WTC11 (cell line): Measurements from ENCODE around the gene ALAD. TPM values are rescaled to one million over a fixed set of nuclear protein-coding genes. Genes with fewer than 3 reads are reported as not detected.
A peak's percentile ranks its signal among the peaks of the same experiment; 100 is the strongest.

Experiments used
- ATAC-seq: fragments of 200-7000 bp; cut with Tn5 transposase; 2 replicates; pipeline ENCODE4 v1.10.0; 2021; ENCODE audit warnings: mild to moderate bottlenecking, moderate library complexity
- Bru-seq: library from RNA; stranded (reverse); fragments of 400-500 nt; gene quantifications from one replicate; lab custom pipeline; 2021; lab: Mats Ljungman, UMichigan
- CTCF ChIA-PET: fragments of 300-600 bp; sonication (Branson Sonifier 250); formaldehyde crosslinking; loops from one replicate; lab custom pipeline; 2021; ENCODE audit warnings: antibody characterized with exemption; lab: Charles Lee
- POLR2A ChIA-PET: fragments of 350-600 bp; sonication (Branson Sonifier 250); formaldehyde crosslinking; loops from one replicate; lab custom pipeline; 2021; ENCODE audit warnings: antibody characterized with exemption; lab: Charles Lee
- DNase-seq: peaks from one replicate; pipeline ENCODE4 v3.0.0; 2021; ENCODE audit warnings: low spot score
- H3K27ac Mint-ChIP-seq: 2 replicates; pipeline ENCODE4 v1.8.0; 2021; ENCODE audit warnings: mixed read lengths
- H3K27me3 Mint-ChIP-seq: 2 replicates; pipeline ENCODE4 v1.8.0; 2021; ENCODE audit warnings: low read depth, mild to moderate bottlenecking, moderate library complexity, mixed read lengths
- H3K36me3 Mint-ChIP-seq: 2 replicates; pipeline ENCODE4 v1.8.0; 2021; ENCODE audit warnings: mixed read lengths
- H3K4me1 Mint-ChIP-seq: 2 replicates; pipeline ENCODE4 v1.8.0; 2022; ENCODE audit warnings: mixed read lengths
- H3K4me3 Mint-ChIP-seq: 2 replicates; pipeline ENCODE4 v1.8.0; 2021; ENCODE audit warnings: mild to moderate bottlenecking, moderate library complexity, mixed read lengths
- H3K9me3 Mint-ChIP-seq: 2 replicates; pipeline ENCODE4 v1.8.0; 2021; ENCODE audit warnings: mixed read lengths
- ATF2 ChIP-seq: sonication (generic); formaldehyde crosslinking; IDR thresholded peaks from 2 replicates; pipeline ENCODE4 v1.8.1; 2022; ENCODE audit warnings: low read depth, missing genetic modification reagents, borderline replicate concordance
- ATF3 ChIP-seq: sonication (generic); formaldehyde crosslinking; conservative IDR thresholded peaks from 2 replicates; pipeline ENCODE4 v1.8.1; 2022; ENCODE audit warnings: mild to moderate bottlenecking, missing genetic modification reagents
- ATF6 ChIP-seq: sonication (generic); formaldehyde crosslinking; IDR thresholded peaks from 2 replicates; pipeline ENCODE4 v1.8.1; 2023; ENCODE audit warnings: mild to moderate bottlenecking, missing genetic modification reagents
- CBFB ChIP-seq: sonication (generic); formaldehyde crosslinking; IDR thresholded peaks from 2 replicates; pipeline ENCODE4 v1.8.1; 2022; ENCODE audit warnings: mild to moderate bottlenecking, low read depth, missing genetic modification reagents
- CREM ChIP-seq: sonication (generic); formaldehyde crosslinking; IDR thresholded peaks from 2 replicates; pipeline ENCODE4 v1.8.1; 2022; ENCODE audit warnings: mild to moderate bottlenecking, missing genetic modification reagents, moderate library complexity
- CTCF ChIP-seq: fragments of 200-600 bp; IDR thresholded peaks from 2 replicates; pipeline ENCODE4 v1.8.0; 2022; ENCODE audit warnings: antibody characterized with exemption
- ERG ChIP-seq: fragments of 250-450 bp; sonication (Bioruptor Pico); IDR thresholded peaks from 2 replicates; pipeline ENCODE4 v1.8.0; 2021; ENCODE audit warnings: mild to moderate bottlenecking
- ESRRA ChIP-seq: sonication (generic); formaldehyde crosslinking; IDR thresholded peaks from 2 replicates; pipeline ENCODE4 v1.8.1; 2022; ENCODE audit warnings: mild to moderate bottlenecking, missing genetic modification reagents, borderline replicate concordance
- ETV6 ChIP-seq: sonication (generic); formaldehyde crosslinking; IDR thresholded peaks from 2 replicates; pipeline ENCODE4 v1.8.1; 2022; ENCODE audit warnings: mild to moderate bottlenecking, missing genetic modification reagents
- FOXP1 ChIP-seq: sonication (generic); formaldehyde crosslinking; IDR thresholded peaks from 2 replicates; pipeline ENCODE4 v1.8.0; 2022; ENCODE audit warnings: missing genetic modification reagents, mild to moderate bottlenecking, moderate library complexity, borderline replicate concordance
- GRHL2 ChIP-seq: fragments of 250-450 bp; sonication (Bioruptor Pico); IDR thresholded peaks from 2 replicates; pipeline ENCODE4 v1.8.0; 2022; ENCODE audit warnings: mild to moderate bottlenecking, moderate library complexity; ENCODE audit not compliant: insufficient replicate concordance, severe bottlenecking
- MXD4 ChIP-seq: fragments of 250-450 bp; sonication (Bioruptor Pico); IDR thresholded peaks from 2 replicates; pipeline ENCODE4 v1.8.0; 2021; ENCODE audit warnings: mild to moderate bottlenecking, moderate library complexity, borderline replicate concordance
- NR1H2 ChIP-seq: sonication (generic); formaldehyde crosslinking; IDR thresholded peaks from 2 replicates; pipeline ENCODE4 v1.9.0; 2021; ENCODE audit warnings: mild to moderate bottlenecking, moderate library complexity, missing genetic modification reagents
- NR2C2 ChIP-seq: sonication (generic); formaldehyde crosslinking; IDR thresholded peaks from 2 replicates; pipeline ENCODE4 v1.8.0; 2022; ENCODE audit warnings: mild to moderate bottlenecking, missing genetic modification reagents
- PREB ChIP-seq: sonication (generic); formaldehyde crosslinking; IDR thresholded peaks from 2 replicates; pipeline ENCODE4 v1.8.1; 2022; ENCODE audit warnings: mild to moderate bottlenecking, missing genetic modification reagents, moderate library complexity, borderline replicate concordance
- TEAD1 ChIP-seq: sonication (generic); formaldehyde crosslinking; IDR thresholded peaks from 2 replicates; pipeline ENCODE4 v1.8.0; 2022; ENCODE audit warnings: mild to moderate bottlenecking, missing genetic modification reagents
- ZBTB43 ChIP-seq: sonication (generic); formaldehyde crosslinking; IDR thresholded peaks from 2 replicates; pipeline ENCODE4 v1.8.1; 2023; ENCODE audit warnings: mild to moderate bottlenecking, missing genetic modification reagents
- ZNF263 ChIP-seq: sonication (generic); formaldehyde crosslinking; IDR thresholded peaks from 2 replicates; pipeline ENCODE4 v1.8.1; 2022; ENCODE audit warnings: low read depth, mild to moderate bottlenecking, moderate library complexity, missing genetic modification reagents
- ZNF317 ChIP-seq: sonication (generic); formaldehyde crosslinking; IDR thresholded peaks from 2 replicates; pipeline ENCODE4 v1.8.1; 2023; ENCODE audit warnings: low read depth, mild to moderate bottlenecking, moderate library complexity, missing genetic modification reagents, borderline replicate concordance
- ZNF512 ChIP-seq: sonication (generic); formaldehyde crosslinking; IDR thresholded peaks from 2 replicates; pipeline ENCODE4 v1.8.1; 2022; ENCODE audit warnings: missing genetic modification reagents, borderline replicate concordance
- ZNF671 ChIP-seq: fragments of 250-450 bp; sonication (Bioruptor Pico); IDR thresholded peaks from 2 replicates; pipeline ENCODE4 v1.8.0; 2021; ENCODE audit warnings: mild to moderate bottlenecking
- long read RNA-seq, 3 experiments: library from RNA in 1 of 3; library from capped mRNA in 1 of 3; library from polyadenylated mRNA in 1 of 3; unstranded in 2 of 3; stranded (forward) in 1 of 3; transcript quantifications; one replicate each; pipeline ENCODE4 v2.0.0, GENCODE V29; 2021
- total RNA-seq: library from RNA; stranded (reverse); gene quantifications from 3 replicates; pipeline ENCODE4 v1.2.3, GENCODE V29; 2021

The ALAD gene
- total RNA-seq (14.7 to 15.9 TPM (median 15.5 TPM) in 3 replicates), Bru-seq, nascent RNA (percentile 61 among the genes with signal in this experiment)
- long read RNA-seq, experiment 1, transcript ALAD-201 (12 exons, 3,173 nt), result major isoform, 37 of 61 reads
- long read RNA-seq, experiment 1, partial matches to known transcripts, result 6 of 61 reads
- long read RNA-seq, experiment 1, other reads (novel, unspliced or antisense), result 15 of 61 reads
- long read RNA-seq, experiment 2, transcript ALAD-201 (12 exons, 3,173 nt), result major isoform, 5 of 16 reads
- long read RNA-seq, experiment 2, partial matches to known transcripts, result 3 of 16 reads
- long read RNA-seq, experiment 2, other reads (novel, unspliced or antisense), result 7 of 16 reads
- long read RNA-seq, experiment 3, transcript ALAD-201 (12 exons, 3,173 nt), result major isoform, 6 of 9 reads
- long read RNA-seq, experiment 3, partial matches to known transcripts, result 0 of 9 reads
- long read RNA-seq, experiment 3, other reads (novel, unspliced or antisense), result 2 of 9 reads

- Mint-ChIP-seq H3K36me3 (no peaks in the 10 kb centered on the region), H3K27me3 (no peaks in the 10 kb centered on the region), H3K9me3 (no peaks in the 10 kb centered on the region), H3K4me1 (peaks cover 14% of the 10 kb centered on the region), H3K4me3 (peak within 1 kb of the TSS; percentile 85), H3K27ac (peak within 1 kb of the TSS; percentile 91)
- POLR2A ChIA-PET, result interaction anchor here (0.7 kb wide), 1 partner anchor 61 kb away, joined by 3 read pairs; the partner anchor contains the start of gene WDR31
- ATAC-seq (peak; percentile 97), DNase-seq (peak; percentile 100)
- CTCF ChIA-PET, result interaction anchor here (0.5 to 2.4 kb wide), 24 partner anchors 8 to 266 kb away, joined by 3 to 12 read pairs (median 4); partner anchors contain the start of genes BSPRY, C9orf43, CDC26 and FKBP15
- TF ChIP-seq ATF6 (CRISPR knock-in tag) (no peak), ATF2 (CRISPR knock-in tag) (no peak), ZNF512 (CRISPR knock-in tag) (no peak), ETV6 (0 out of 2 replicates have a peak, but pooled peaks have one; percentile 73), GRHL2 (no peak), ZNF317 (CRISPR knock-in tag) (no peak), ATF3 (CRISPR knock-in tag) (no peak), TEAD1 (CRISPR knock-in tag) (no peak), ESRRA (CRISPR knock-in tag) (no peak), CTCF (peak; percentile 75), PREB (CRISPR knock-in tag) (no peak), NR1H2 (CRISPR knock-in tag) (no peak), ZNF263 (CRISPR knock-in tag) (no peak), CREM (CRISPR knock-in tag) (no peak), NR2C2 (CRISPR knock-in tag) (no peak), MXD4 (no peak), ERG (CRISPR knock-in tag) (no peak), ZBTB43 (no peak), ZNF671 (CRISPR knock-in tag) (no peak), CBFB (CRISPR knock-in tag) (no peak), FOXP1 (peak; percentile 52; the same call in 1 of the 2 replicates)
These were observed at the start of gene ALAD for GRCh38 chr9:113401027-113401792. Gene ALAD, minus strand, starts transcription at chr9:113401284. Its CDS starts 7,725 bp downstream, at chr9:113393559.
